Right atrium auricular region (tissue), 2 donors: ENCODE data around the gene PTPRN. TPM values are rescaled to one million over a fixed set of nuclear protein-coding genes. Genes with fewer than 3 reads are reported as not detected.
A peak's percentile ranks its signal among the peaks of the same experiment; 100 is the strongest.

Source experiments
- DNase-seq: peaks from one replicate; pipeline ENCODE4 v3.0.0-alpha.2; 2019; ENCODE audit warnings: low spot score
- H3K27ac ChIP-seq, 2 donors: fragments of 200-600 bp; sonication (generic); 1 replicate in 1 of 2; 2 replicates in 1 of 2; pipeline ENCODE4 v1.5.1; 2016 to 2019
- H3K27me3 ChIP-seq, 2 donors: fragments of 200-600 bp; sonication (generic); one replicate each; pipeline versions ENCODE4 v1.5.1 to v1.6.0; 2017 to 2019
- H3K36me3 ChIP-seq: fragments of 200-600 bp; sonication (generic); one replicate; pipeline ENCODE4 v1.5.1; 2016
- H3K4me1 ChIP-seq, 2 donors: fragments of 200-600 bp; sonication (generic); one replicate each; pipeline versions ENCODE4 v1.5.1 to v1.6.0; 2017 to 2019
- H3K4me3 ChIP-seq, 2 donors: fragments of 200-600 bp; sonication (generic); 1 replicate in 1 of 2; 2 replicates in 1 of 2; pipeline ENCODE4 v1.5.1; 2017 to 2019; ENCODE audit warnings: mild to moderate bottlenecking in 1 of 2, moderate library complexity in 1 of 2
- H3K9me3 ChIP-seq, 2 donors: fragments of 200-600 bp; sonication (generic); one replicate each; pipeline ENCODE4 v1.5.1; 2019
- total RNA-seq, 2 donors: library from RNA; depleted of rRNA; stranded (reverse); fragments of >200 nt; gene quantifications; one replicate each; pipeline ENCODE4 v1.1.0, GENCODE V29; 2016
- TF ChIP-seq, protein P1 (sequence below), 2 donors: fragments of 200-600 bp; sonication (generic); IDR thresholded peaks; one replicate each; pipeline ENCODE4 v1.5.1; 2019; ENCODE audit warnings: antibody characterized with exemption in 2 of 2

The PTPRN gene
- total RNA-seq, 2 donors from 2014 or later: 0.74 TPM; not detected in 1

DNA sequence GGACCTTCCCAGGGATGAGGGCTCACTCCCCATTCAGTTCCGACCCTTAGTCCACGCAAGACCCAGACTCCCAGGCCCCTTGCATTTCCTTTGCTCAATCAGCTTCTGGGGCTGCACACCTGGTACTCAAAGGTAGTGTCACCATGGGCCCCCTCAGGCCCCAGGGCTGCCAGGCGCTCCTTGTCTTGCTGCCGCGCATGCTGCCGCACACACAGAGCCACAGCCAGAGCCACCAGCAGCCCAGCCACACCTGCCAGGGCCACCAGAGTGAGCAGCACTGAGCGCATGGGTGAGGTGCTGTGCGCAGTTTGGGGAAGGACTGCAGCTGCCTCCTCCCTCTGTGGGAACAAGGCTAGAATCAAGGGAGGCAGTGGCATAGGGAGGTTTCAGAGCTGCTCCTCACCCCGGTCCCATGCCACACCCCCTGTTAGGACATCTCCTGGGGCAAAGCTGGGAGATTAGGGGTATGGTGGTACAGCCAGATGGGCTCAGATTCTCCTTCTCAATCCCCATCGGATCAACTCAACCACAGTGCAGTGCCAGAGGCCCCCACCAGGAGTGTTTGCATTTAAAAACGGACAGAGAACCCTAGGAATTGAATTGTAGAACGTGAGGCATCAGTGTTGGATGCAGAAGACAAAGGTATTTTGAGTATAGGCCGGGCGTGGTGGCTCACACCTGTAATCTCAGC lies 11.3 kb downstream of the PTPRN start:
- TF ChIP-seq, protein P1, sequence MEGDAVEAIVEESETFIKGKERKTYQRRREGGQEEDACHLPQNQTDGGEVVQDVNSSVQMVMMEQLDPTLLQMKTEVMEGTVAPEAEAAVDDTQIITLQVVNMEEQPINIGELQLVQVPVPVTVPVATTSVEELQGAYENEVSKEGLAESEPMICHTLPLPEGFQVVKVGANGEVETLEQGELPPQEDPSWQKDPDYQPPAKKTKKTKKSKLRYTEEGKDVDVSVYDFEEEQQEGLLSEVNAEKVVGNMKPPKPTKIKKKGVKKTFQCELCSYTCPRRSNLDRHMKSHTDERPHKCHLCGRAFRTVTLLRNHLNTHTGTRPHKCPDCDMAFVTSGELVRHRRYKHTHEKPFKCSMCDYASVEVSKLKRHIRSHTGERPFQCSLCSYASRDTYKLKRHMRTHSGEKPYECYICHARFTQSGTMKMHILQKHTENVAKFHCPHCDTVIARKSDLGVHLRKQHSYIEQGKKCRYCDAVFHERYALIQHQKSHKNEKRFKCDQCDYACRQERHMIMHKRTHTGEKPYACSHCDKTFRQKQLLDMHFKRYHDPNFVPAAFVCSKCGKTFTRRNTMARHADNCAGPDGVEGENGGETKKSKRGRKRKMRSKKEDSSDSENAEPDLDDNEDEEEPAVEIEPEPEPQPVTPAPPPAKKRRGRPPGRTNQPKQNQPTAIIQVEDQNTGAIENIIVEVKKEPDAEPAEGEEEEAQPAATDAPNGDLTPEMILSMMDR (IDR thresholded peaks at IDR 0.05): no peak
- Histone ChIP-seq H3K9me3 (no peaks in the 10 kb centered on the region), H3K4me1 (peaks cover 0 to 13% of the 10 kb centered on the region in 2 donors), H3K27ac (no peak overlapping the region), H3K27me3 (no peaks in the 10 kb centered on the region), H3K36me3 (no peaks in the 10 kb centered on the region), H3K4me3 (no peak overlapping the region)
- DNase-seq: no peak

DNA sequence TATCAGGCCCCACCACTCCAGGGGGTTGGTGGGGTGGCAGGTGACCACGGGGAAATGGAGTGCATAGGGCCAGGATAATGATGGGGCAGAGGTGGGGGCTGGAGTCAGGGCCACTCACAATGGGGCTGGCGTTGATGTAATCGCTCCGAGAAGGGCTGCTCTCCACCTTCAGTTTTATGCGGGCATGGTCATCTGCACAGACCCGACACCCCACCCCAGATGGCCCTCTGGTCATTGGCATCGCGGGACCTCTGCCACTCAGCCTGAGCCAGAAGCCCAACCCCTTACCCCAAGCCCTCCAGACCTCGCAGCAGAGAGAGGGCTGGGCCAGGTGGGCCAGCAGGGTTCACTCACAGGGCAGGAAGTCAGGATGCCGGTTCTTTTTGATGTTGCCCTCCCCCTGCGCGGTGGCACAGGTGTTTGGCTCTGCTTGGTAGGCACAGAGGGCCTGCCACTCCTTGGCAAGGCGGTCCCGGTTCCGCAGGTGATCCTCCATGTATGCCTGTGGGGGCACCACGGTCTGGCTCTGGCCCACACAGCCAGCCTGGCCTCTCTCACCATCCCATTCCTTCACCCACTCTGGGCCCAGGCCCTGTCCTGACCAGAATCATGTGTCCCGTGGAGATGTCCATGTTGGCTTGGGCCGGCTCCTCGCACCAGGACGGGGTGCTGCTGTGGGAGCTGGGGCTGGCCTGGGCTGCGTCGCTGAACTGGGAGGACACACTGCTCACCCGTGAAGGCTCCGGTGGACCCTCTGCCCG lies 12.4 kb downstream of the PTPRN start:
- Histone ChIP-seq H3K36me3 (no peaks in the 10 kb centered on the region), H3K27me3 (no peaks in the 10 kb centered on the region), H3K4me1 (peaks cover 0 to 13% of the 10 kb centered on the region in 2 donors), H3K4me3 (no peak overlapping the region), H3K27ac (no peak overlapping the region), H3K9me3 (no peaks in the 10 kb centered on the region)
- no peak for DNase-seq
- TF ChIP-seq, protein P1 (IDR thresholded peaks at IDR 0.05): no peak

DNA sequence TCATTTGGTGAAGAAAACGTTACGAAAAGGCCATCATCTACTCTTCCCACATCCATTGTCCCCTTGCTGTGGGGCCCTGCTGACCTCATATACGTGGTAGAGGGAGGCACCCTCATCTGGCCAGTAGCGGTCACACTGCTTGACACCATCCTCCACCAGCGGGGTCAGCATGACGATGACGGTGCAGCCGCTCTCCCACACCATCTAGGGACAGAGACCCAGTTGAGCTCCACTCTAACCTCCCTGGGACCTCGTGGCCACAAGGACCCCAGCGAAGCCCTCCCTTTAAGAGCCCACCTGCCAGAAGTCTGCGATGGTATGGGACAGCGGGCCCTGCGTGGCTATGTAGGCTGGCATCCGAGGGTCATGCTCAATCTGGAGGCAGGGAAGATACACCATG lies 13.1 kb downstream of the PTPRN start:
- no peaks in the 10 kb centered on the region for H3K9me3 ChIP-seq
- H3K4me3 ChIP-seq: no peak overlapping the region
- no peak overlapping the region for H3K27ac ChIP-seq
- H3K36me3 ChIP-seq: no peaks in the 10 kb centered on the region
- peaks cover 0 to 13% of the 10 kb centered on the region in 2 donors for H3K4me1 ChIP-seq
- H3K27me3 ChIP-seq: no peaks in the 10 kb centered on the region
- TF ChIP-seq, protein P1 (IDR thresholded peaks at IDR 0.05): no peak
- no peak for DNase-seq

DNA sequence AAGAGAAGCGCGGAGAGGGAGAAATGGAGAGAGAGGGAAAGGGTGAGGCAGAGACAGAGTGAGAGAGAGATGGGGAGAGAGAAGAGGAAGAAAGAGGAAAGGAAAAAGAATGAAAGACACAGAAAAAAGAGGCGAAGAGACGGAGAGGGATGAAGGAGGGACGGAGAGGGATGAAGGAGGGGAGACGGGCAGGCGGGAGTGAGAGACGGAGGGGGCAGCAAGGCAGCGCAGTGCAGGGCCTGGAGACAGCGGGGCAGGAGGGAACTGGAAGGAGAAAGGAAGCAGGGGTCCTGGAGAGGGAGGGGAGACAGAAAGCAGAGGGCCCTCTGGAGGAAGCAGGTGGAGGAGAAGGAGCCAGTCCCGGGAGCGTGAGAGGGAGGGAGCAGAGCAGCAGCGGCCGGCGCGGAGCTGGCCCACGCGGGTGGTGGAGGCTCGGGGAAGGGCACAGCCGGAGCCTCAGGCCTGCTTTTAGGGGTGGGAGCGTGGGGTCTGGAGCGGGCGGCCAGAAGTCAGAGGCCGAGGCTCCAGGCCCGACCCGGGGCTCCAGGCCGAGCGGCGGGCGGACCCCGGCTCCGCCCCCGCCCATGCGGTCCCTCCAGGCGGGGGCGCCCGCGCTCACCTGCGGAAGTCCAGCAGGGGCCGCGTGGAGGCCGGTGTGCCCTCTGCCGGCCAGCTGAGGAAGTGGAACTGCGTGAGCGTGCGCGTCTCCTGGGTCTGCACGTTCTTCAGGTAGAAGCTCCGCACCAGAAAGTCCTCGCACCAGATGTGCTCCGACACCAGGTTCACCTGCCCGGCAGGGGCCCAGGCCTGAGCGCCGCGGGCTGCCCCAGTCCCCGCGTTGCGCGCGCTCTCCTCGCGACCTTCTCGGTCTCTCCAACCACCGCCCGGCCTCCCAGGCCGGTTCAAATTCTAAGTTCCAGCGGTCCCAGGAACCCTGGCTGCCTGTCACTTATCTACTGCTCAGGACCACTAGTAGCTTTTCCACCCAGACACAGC lies 14.5 kb downstream of the PTPRN start:
- H3K4me1 ChIP-seq: peaks cover 0 to 14% of the 10 kb centered on the region in 2 donors
- H3K36me3 ChIP-seq: no peaks in the 10 kb centered on the region
- H3K27ac ChIP-seq: peak overlapping the region; percentile 85 to 89
- H3K4me3 ChIP-seq: peak overlapping the region; percentile 47 to 61
- no peaks in the 10 kb centered on the region for H3K27me3 ChIP-seq
- DNase-seq: peak; percentile 87
- TF ChIP-seq, protein P1 (IDR thresholded peaks at IDR 0.05): peak; percentile 99 to 100
- no peaks in the 10 kb centered on the region for H3K9me3 ChIP-seq

DNA sequence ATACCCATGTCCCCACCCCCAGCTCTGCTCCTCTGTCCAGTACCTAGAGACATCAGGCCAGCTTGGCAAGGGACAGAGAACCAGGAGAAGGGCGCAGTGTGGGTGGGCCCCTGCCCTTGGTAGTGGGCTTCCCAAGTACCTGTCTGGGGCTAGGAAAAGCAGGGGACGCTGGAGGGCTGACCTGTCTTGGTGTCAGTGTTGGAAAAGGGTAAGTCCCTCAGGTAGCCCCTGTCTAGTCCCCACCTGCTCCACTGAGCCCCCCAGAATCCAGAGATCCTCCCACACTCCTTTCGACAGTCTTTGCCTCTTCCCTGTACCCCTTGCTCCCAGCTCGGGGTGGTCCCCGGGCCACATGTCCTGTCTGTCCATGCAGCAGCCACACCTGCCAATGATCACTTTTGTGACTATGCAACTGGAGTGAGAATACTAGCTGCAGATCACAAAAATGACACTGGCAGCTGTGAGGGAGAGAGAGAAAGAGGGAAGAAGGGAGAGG lies 15.4 kb downstream of the PTPRN start:
- no peak for DNase-seq
- Histone ChIP-seq H3K27me3 (no peaks in the 10 kb centered on the region), H3K27ac (peak overlapping the region; percentile 85 to 89), H3K36me3 (no peaks in the 10 kb centered on the region), H3K4me1 (peaks cover 0 to 18% of the 10 kb centered on the region in 2 donors), H3K4me3 (no peak overlapping the region), H3K9me3 (no peaks in the 10 kb centered on the region)
- TF ChIP-seq, protein P1 (IDR thresholded peaks at IDR 0.05): no peak
